ENCODE data around the gene CYTH4.

The CYTH4 gene

DNA sequence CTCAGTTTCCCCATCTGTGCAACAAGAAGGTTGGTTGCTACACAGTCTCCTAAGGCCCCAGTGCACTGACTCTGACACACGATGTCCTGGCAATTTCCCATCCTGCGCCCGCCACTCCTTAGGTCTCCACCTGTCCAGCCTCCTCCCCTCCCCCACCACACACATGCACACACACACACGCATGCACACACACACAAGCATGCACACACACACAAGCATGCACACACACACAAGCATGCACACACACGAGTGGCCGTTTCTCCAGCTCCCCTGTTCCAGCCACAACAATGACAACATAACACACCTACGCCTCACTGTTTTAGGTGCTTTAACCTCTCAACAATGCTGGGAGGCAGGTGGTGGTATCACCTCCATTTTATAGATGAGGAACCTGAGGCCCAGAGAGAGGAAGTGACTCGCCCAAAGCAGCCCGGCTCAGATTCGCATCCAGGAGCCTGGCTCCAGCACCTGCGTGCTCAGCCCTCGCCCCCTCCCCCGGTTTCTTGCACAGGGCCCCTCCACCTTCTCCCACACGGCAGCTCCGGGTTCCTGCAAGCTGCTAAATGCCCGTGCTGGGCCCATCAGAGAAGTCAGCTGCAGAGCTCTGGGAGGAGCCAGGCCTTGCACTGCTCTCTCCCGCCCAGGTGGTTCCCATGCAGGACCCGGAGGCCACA lies 13.0 kb downstream of the CYTH4 start:
- Histone ChIP-seq H3K23ac (ENCODE audit: low read depth, low read length, poor library complexity) (no peak overlapping the region), H2BK5ac (ENCODE audit: low read length) (no peak overlapping the region), H2AFZ (ENCODE audit: low read length) (no peak overlapping the region), H3K4me1 (ENCODE audit: control insufficient read depth in 2 of 2, insufficient read depth in 1 of 2, low read depth in 1 of 2, low read length in 2 of 2) (no peaks in the 10 kb centered on the region), H3K14ac (ENCODE audit: low read length) (no peak overlapping the region), H3K4me2 (ENCODE audit: insufficient read depth, low read length, poor library complexity, severe bottlenecking) (no peak overlapping the region), H3K27me3 (ENCODE audit: control insufficient read depth in 3 of 3, insufficient read depth in 3 of 3, low read depth in 1 of 3, low read length in 3 of 3) (peaks cover 0 to 8% (median 0%) of the 10 kb centered on the region in 3 experiments), H3K27ac (replicated peaks; ENCODE audit: low read length) (no peak overlapping the region), H4K8ac (ENCODE audit: low read depth, low read length) (no peak overlapping the region), H4K91ac (ENCODE audit: low read depth, low read length, poor library complexity) (no peak overlapping the region), H2BK120ac (ENCODE audit: low read depth, low read length) (no peak overlapping the region), H3K4ac (ENCODE audit: low read length) (no peak overlapping the region), H3K9ac (ENCODE audit: low read depth, low read length, poor library complexity) (no peak overlapping the region), H2BK15ac (ENCODE audit: low read length) (peak overlapping the region; percentile 25), H3K9me3 (replicated peaks in 1 of 2; ENCODE audit: control insufficient read depth in 2 of 2, insufficient read depth in 1 of 2, low read depth in 1 of 2, low read length in 2 of 2) (no peaks in the 10 kb centered on the region), H3K18ac (ENCODE audit: low read length) (peak overlapping the region; percentile 66), H2AK5ac (ENCODE audit: low read depth, low read length) (peak overlapping the region; percentile 64), H3K79me1 (ENCODE audit: low read depth, low read length) (no peaks in the 10 kb centered on the region), H3K4me3 (ENCODE audit: low read length in 2 of 2) (no peak overlapping the region), H3K36me3 (replicated peaks in 1 of 2; ENCODE audit: control insufficient read depth in 2 of 2, insufficient read depth in 2 of 2, low read length in 2 of 2) (no peaks in the 10 kb centered on the region), H2BK12ac (ENCODE audit: low read length) (no peak overlapping the region)
- no peak for DNase-seq (ENCODE audit: low spot score)
- no CpG with 5 or more reads among the region's 18 CpGs for WGBS, 2 donors (ENCODE audit: extremely low coverage in 2 of 2, insufficient read length in 2 of 2, insufficient replicate concordance in 1 of 2)

DNA sequence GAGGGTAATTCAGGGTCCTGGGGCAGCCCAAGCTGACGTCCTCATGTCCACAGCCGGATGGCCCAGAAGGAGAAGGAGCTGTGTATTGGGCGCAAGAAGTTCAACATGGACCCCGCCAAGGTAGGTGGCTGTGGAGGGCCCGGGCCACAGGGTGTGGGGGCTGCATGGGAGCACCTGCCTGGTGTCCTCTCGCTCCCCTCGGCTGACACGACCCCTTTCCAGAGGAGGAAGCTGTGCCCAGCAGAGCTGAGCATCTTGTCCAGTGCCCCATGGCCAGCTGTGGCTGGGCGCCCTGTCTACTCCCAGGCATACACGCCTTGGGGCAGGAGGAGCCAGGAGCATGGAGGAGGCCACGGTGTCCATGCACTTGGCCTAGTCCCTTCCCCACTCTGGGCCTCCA lies 13.6 kb downstream of the CYTH4 start:
- no peak overlapping the region for H3K27ac ChIP-seq (replicated peaks; ENCODE audit: low read length)
- H3K9ac ChIP-seq (ENCODE audit: low read depth, low read length, poor library complexity) = peak overlapping the region; percentile 51
- H3K4me1 ChIP-seq (ENCODE audit: control insufficient read depth in 2 of 2, insufficient read depth in 1 of 2, low read depth in 1 of 2, low read length in 2 of 2) = no peaks in the 10 kb centered on the region
- H3K9me3 ChIP-seq (replicated peaks in 1 of 2; ENCODE audit: control insufficient read depth in 2 of 2, insufficient read depth in 1 of 2, low read depth in 1 of 2, low read length in 2 of 2) = no peaks in the 10 kb centered on the region
- H3K79me1 ChIP-seq (ENCODE audit: low read depth, low read length) = no peaks in the 10 kb centered on the region
- peak overlapping the region; percentile 66 for H3K18ac ChIP-seq (ENCODE audit: low read length)
- no peak overlapping the region for H2BK5ac ChIP-seq (ENCODE audit: low read length)
- no peak overlapping the region for H3K23ac ChIP-seq (ENCODE audit: low read depth, low read length, poor library complexity)
- H2BK12ac ChIP-seq (ENCODE audit: low read length) = no peak overlapping the region
- no peak overlapping the region for H3K14ac ChIP-seq (ENCODE audit: low read length)
- H3K4me2 ChIP-seq (ENCODE audit: insufficient read depth, low read length, poor library complexity, severe bottlenecking) = no peak overlapping the region
- H3K4ac ChIP-seq (ENCODE audit: low read length) = no peak overlapping the region
- no peak for DNase-seq (ENCODE audit: low spot score)
- peaks cover 0 to 10% (median 0%) of the 10 kb centered on the region in 3 experiments for H3K27me3 ChIP-seq (ENCODE audit: control insufficient read depth in 3 of 3, insufficient read depth in 3 of 3, low read depth in 1 of 3, low read length in 3 of 3)
- no peaks in the 10 kb centered on the region for H3K36me3 ChIP-seq (replicated peaks in 1 of 2; ENCODE audit: control insufficient read depth in 2 of 2, insufficient read depth in 2 of 2, low read length in 2 of 2)
- H3K4me3 ChIP-seq (ENCODE audit: low read length in 2 of 2) = peak overlapping the region in 1 of 2 donors; percentile 15
- peak overlapping the region; percentile 25 for H2BK15ac ChIP-seq (ENCODE audit: low read length)
- no peak overlapping the region for H4K8ac ChIP-seq (ENCODE audit: low read depth, low read length)
- no peak overlapping the region for H2BK120ac ChIP-seq (ENCODE audit: low read depth, low read length)
- no peak overlapping the region for H2AFZ ChIP-seq (ENCODE audit: low read length)
- no peak overlapping the region for H4K91ac ChIP-seq (ENCODE audit: low read depth, low read length, poor library complexity)
- H2AK5ac ChIP-seq (ENCODE audit: low read depth, low read length) = peak overlapping the region; percentile 64
- WGBS, 2 donors (ENCODE audit: extremely low coverage in 2 of 2, insufficient read length in 2 of 2, insufficient replicate concordance in 1 of 2) = no CpG with 5 or more reads among the region's 11 CpGs

- DNase-seq (ENCODE audit: low spot score) = no peak
- Histone ChIP-seq H3K23ac (ENCODE audit: low read depth, low read length, poor library complexity) (no peak overlapping the region), H3K4ac (ENCODE audit: low read length) (no peak overlapping the region), H2BK120ac (ENCODE audit: low read depth, low read length) (no peak overlapping the region), H2AFZ (ENCODE audit: low read length) (no peak overlapping the region), H3K4me2 (ENCODE audit: insufficient read depth, low read length, poor library complexity, severe bottlenecking) (no peak overlapping the region), H2BK15ac (ENCODE audit: low read length) (no peak overlapping the region), H3K36me3 (replicated peaks in 1 of 2; ENCODE audit: control insufficient read depth in 2 of 2, insufficient read depth in 2 of 2, low read length in 2 of 2) (no peaks in the 10 kb centered on the region), H3K4me3 (ENCODE audit: low read length in 2 of 2) (no peak overlapping the region), H4K8ac (ENCODE audit: low read depth, low read length) (no peak overlapping the region), H2BK5ac (ENCODE audit: low read length) (no peak overlapping the region), H3K9me3 (replicated peaks in 1 of 2; ENCODE audit: control insufficient read depth in 2 of 2, insufficient read depth in 1 of 2, low read depth in 1 of 2, low read length in 2 of 2) (no peaks in the 10 kb centered on the region), H2AK5ac (ENCODE audit: low read depth, low read length) (peak overlapping the region; percentile 70), H4K91ac (ENCODE audit: low read depth, low read length, poor library complexity) (no peak overlapping the region), H3K9ac (ENCODE audit: low read depth, low read length, poor library complexity) (no peak overlapping the region), H3K27me3 (ENCODE audit: control insufficient read depth in 3 of 3, insufficient read depth in 3 of 3, low read depth in 1 of 3, low read length in 3 of 3) (peaks cover 0 to 30% (median 0%) of the 10 kb centered on the region in 3 experiments), H3K79me1 (ENCODE audit: low read depth, low read length) (no peaks in the 10 kb centered on the region), H3K4me1 (ENCODE audit: control insufficient read depth in 2 of 2, insufficient read depth in 1 of 2, low read depth in 1 of 2, low read length in 2 of 2) (no peaks in the 10 kb centered on the region), H3K18ac (ENCODE audit: low read length) (peak overlapping the region; percentile 20), H2BK12ac (ENCODE audit: low read length) (no peak overlapping the region), H3K27ac (replicated peaks; ENCODE audit: low read length) (no peak overlapping the region), H3K14ac (ENCODE audit: low read length) (peak overlapping the region; percentile 22)
- no CpG with 5 or more reads among the region's 17 CpGs for WGBS, 2 donors (ENCODE audit: extremely low coverage in 2 of 2, insufficient read length in 2 of 2, insufficient replicate concordance in 1 of 2)
Observed at GRCh38 chr22:37298748-37299495, 16.6 kb downstream of the CYTH4 start.

- H3K4ac ChIP-seq (ENCODE audit: low read length) = no peak overlapping the region
- H3K27ac ChIP-seq (replicated peaks; ENCODE audit: low read length) = no peak overlapping the region
- no peak overlapping the region for H3K14ac ChIP-seq (ENCODE audit: low read length)
- H4K91ac ChIP-seq (ENCODE audit: low read depth, low read length, poor library complexity) = no peak overlapping the region
- no peak overlapping the region for H3K4me2 ChIP-seq (ENCODE audit: insufficient read depth, low read length, poor library complexity, severe bottlenecking)
- H2BK5ac ChIP-seq (ENCODE audit: low read length) = no peak overlapping the region
- no peak overlapping the region for H2BK120ac ChIP-seq (ENCODE audit: low read depth, low read length)
- no CpG with 5 or more reads among the region's 4 CpGs for WGBS, 2 donors (ENCODE audit: extremely low coverage in 2 of 2, insufficient read length in 2 of 2, insufficient replicate concordance in 1 of 2)
- no peaks in the 10 kb centered on the region for H3K79me1 ChIP-seq (ENCODE audit: low read depth, low read length)
- no peak for DNase-seq (ENCODE audit: low spot score)
- H3K9ac ChIP-seq (ENCODE audit: low read depth, low read length, poor library complexity) = no peak overlapping the region
- H2AFZ ChIP-seq (ENCODE audit: low read length) = no peak overlapping the region
- H3K4me1 ChIP-seq (ENCODE audit: control insufficient read depth in 2 of 2, insufficient read depth in 1 of 2, low read depth in 1 of 2, low read length in 2 of 2) = peaks cover 0 to 1% of the 10 kb centered on the region in 2 donors
- H3K23ac ChIP-seq (ENCODE audit: low read depth, low read length, poor library complexity) = no peak overlapping the region
- no peaks in the 10 kb centered on the region for H3K9me3 ChIP-seq (replicated peaks in 1 of 2; ENCODE audit: control insufficient read depth in 2 of 2, insufficient read depth in 1 of 2, low read depth in 1 of 2, low read length in 2 of 2)
- H4K8ac ChIP-seq (ENCODE audit: low read depth, low read length) = no peak overlapping the region
- H3K27me3 ChIP-seq (ENCODE audit: control insufficient read depth in 3 of 3, insufficient read depth in 3 of 3, low read depth in 1 of 3, low read length in 3 of 3) = peaks cover 0 to 39% (median 0%) of the 10 kb centered on the region in 3 experiments
- H3K18ac ChIP-seq (ENCODE audit: low read length) = no peak overlapping the region
- no peaks in the 10 kb centered on the region for H3K36me3 ChIP-seq (replicated peaks in 1 of 2; ENCODE audit: control insufficient read depth in 2 of 2, insufficient read depth in 2 of 2, low read length in 2 of 2)
- H3K4me3 ChIP-seq (ENCODE audit: low read length in 2 of 2) = no peak overlapping the region
- no peak overlapping the region for H2AK5ac ChIP-seq (ENCODE audit: low read depth, low read length)
- no peak overlapping the region for H2BK15ac ChIP-seq (ENCODE audit: low read length)
- no peak overlapping the region for H2BK12ac ChIP-seq (ENCODE audit: low read length)
Observed at GRCh38 chr22:37299969-37300509, 17.7 kb downstream of the CYTH4 start.
